SU-DHL-6 (cell line): ENCODE results near the gene SUN5.

Source experiments
- CTCF ChIP-seq: fragments of 200-600 bp; sonication (generic); IDR thresholded peaks from one replicate; pipeline ENCODE4 v1.5.1; 2017; ENCODE audit warnings: antibody characterized with exemption, mild to moderate bottlenecking, low read length, moderate library complexity; ENCODE audit not compliant: insufficient read depth, poor library complexity, severe bottlenecking
- EZH2phosphoT487 ChIP-seq: fragments of 200-600 bp; sonication (generic), shearing (Covaris generic); conservative IDR thresholded peaks from 2 replicates; pipeline ENCODE4 v1.6.1; 2018; ENCODE audit warnings: mild to moderate bottlenecking, antibody characterized with exemption, low read length, moderate library complexity, mixed read lengths

- TF ChIP-seq CTCF, result no peak
- no peak for TF ChIP-seq EZH2phosphoT487
Measured at GRCh38 chr20:32977281-32978008, 26.8 kb downstream of the SUN5 start.
